Endodermal cell (in vitro differentiated cells): Measurements from ENCODE around the gene ANKFN1. TPM values are rescaled to one million over a fixed set of nuclear protein-coding genes. Genes with fewer than 3 reads are reported as not detected.

Experiments
- DNase-seq: peaks from one replicate; pipeline ENCODE4 v3.0.0-alpha.2; 2017
- H3K27ac ChIP-seq: 2 replicates; pipeline ENCODE4 v1.5.1; 2013; ENCODE audit warnings: mild to moderate bottlenecking, low read depth, low read length, moderate library complexity
- H3K27me3 ChIP-seq: 2 replicates; pipeline ENCODE4 v1.6.1; 2013; ENCODE audit warnings: mild to moderate bottlenecking, low read length, moderate library complexity; ENCODE audit not compliant: insufficient read depth, control insufficient read depth, poor library complexity, severe bottlenecking
- H3K36me3 ChIP-seq: 2 replicates; pipeline ENCODE4 v1.7.0; 2013; ENCODE audit warnings: mild to moderate bottlenecking, low read length, moderate library complexity; ENCODE audit not compliant: control insufficient read depth, insufficient read depth
- H3K4me1 ChIP-seq: one replicate; pipeline ENCODE4 v1.7.0; 2013; ENCODE audit warnings: low read length; ENCODE audit not compliant: control insufficient read depth, insufficient read depth
- H3K4me3 ChIP-seq: 2 replicates; pipeline ENCODE4 v1.5.1; 2013; ENCODE audit warnings: mild to moderate bottlenecking, low read length, moderate library complexity
- H3K9ac ChIP-seq: 2 replicates; pipeline ENCODE4 v1.6.1; 2013; ENCODE audit warnings: mild to moderate bottlenecking, low read length, moderate library complexity; ENCODE audit not compliant: poor library complexity, severe bottlenecking; ENCODE audit errors: extremely low read depth
- H3K9me3 ChIP-seq: 2 replicates; pipeline ENCODE4 v1.6.1; 2013; ENCODE audit warnings: mild to moderate bottlenecking, low read length, moderate library complexity; ENCODE audit not compliant: control insufficient read depth
- H3K27ac Mint-ChIP-seq: 2 replicates; pipeline ENCODE4 v1.8.0; 2020; ENCODE audit warnings: mixed read lengths
- H3K27me3 Mint-ChIP-seq: 2 replicates; pipeline ENCODE4 v1.8.0; 2021; ENCODE audit warnings: mild to moderate bottlenecking, mixed read lengths; ENCODE audit not compliant: insufficient read depth
- H3K36me3 Mint-ChIP-seq: 2 replicates; pipeline ENCODE4 v1.8.0; 2020; ENCODE audit warnings: low read depth, mixed read lengths
- H3K4me1 Mint-ChIP-seq: 2 replicates; pipeline ENCODE4 v1.8.0; 2020; ENCODE audit warnings: mixed read lengths
- H3K4me3 Mint-ChIP-seq: 2 replicates; pipeline ENCODE4 v1.8.0; 2020; ENCODE audit warnings: mild to moderate bottlenecking, moderate library complexity, mixed read lengths
- H3K9me3 Mint-ChIP-seq: 2 replicates; pipeline ENCODE4 v1.8.0; 2020; ENCODE audit warnings: mild to moderate bottlenecking, mixed read lengths
- CTCF ChIP-seq: fragments of 200-600 bp; sonication (generic); conservative IDR thresholded peaks from 2 replicates; pipeline ENCODE4 v1.5.0; 2021; ENCODE audit warnings: antibody characterized with exemption, mild to moderate bottlenecking
- WGBS, 2 experiments: methylation state at CpG; one replicate each; pipeline versions ENCODE4 v1.1.5 to v1.1.7; 2013; ENCODE audit warnings: missing lambda C conversion rate in 2 of 2, mixed read lengths in 1 of 2; ENCODE audit not compliant: insufficient coverage in 1 of 2, insufficient read length in 1 of 2; 5-methylcytosine and 5-hydroxymethylcytosine counted together
- total RNA-seq, 2 donors: library from RNA; stranded (reverse); fragmentation: NEBNext Ultra II Directional in 1 of 2; extraction: Animal tissue kit (Norgen Biotek cat#: 25700) in 1 of 2; gene quantifications; 2 replicates in 1 of 2; 3 replicates in 1 of 2; pipeline ENCODE4 v1.2.1, GENCODE V29; 2021

The ANKFN1 gene
- total RNA-seq, 2 donors from 2014 or later = not detected

DNA sequence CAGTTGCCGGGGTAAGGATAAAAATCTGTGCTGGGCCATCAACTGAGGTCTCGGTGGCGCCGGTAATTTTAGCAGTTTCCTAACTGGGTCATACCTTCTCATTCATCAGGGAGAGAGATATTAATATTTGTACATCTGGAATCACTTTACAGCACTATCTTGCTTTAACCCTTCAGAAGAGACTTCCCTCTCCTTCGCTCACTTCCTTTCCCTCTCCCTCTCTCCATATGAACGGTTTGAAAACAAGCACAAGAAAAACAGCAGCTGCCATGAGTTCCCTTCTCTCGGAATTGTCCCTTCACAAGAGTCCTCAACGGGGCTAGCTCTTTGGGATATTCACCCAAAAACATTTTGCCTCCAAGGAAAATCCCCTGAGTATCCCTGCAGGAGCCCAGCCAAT lies 295.9 kb downstream of the ANKFN1 start:
- Mint-ChIP-seq H3K27me3 (peaks cover 5% of the 10 kb centered on the region), H3K4me3 (no peak overlapping the region), H3K4me1 (peaks cover 6% of the 10 kb centered on the region), H3K9me3 (no peaks in the 10 kb centered on the region), H3K27ac (no peak overlapping the region), H3K36me3 (no peaks in the 10 kb centered on the region)
- Histone ChIP-seq H3K4me3 (no peak overlapping the region), H3K4me1 (peaks cover 4% of the 10 kb centered on the region), H3K36me3 (no peaks in the 10 kb centered on the region), H3K27me3 (peaks cover 2% of the 10 kb centered on the region), H3K9me3 (no peaks in the 10 kb centered on the region), H3K27ac (no peak overlapping the region), H3K9ac (no peak overlapping the region)
- WGBS, 2 experiments = 88 to 93% methylated on average over 3 to 8 of the region's 8 CpGs
- no peak for DNase-seq
- TF ChIP-seq CTCF = no peak

DNA sequence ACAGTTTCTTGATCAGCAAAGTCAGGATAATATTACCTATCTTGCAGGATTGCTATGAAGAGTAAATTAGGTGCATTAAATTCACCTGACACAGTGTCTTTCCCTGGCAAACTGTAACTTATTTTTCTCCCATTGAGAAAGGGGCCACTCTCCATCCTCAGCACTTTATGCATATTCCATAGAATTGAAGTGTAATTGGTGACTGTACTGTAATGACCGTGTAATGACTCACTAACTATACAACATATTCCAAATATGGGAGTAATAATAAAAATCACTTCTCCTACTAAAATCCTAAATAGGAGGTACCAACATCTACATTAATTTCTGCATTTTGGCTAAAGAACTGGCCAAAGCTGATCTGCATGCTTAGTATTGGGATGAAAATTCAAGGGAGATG lies 298.4 kb downstream of the ANKFN1 start:
- Histone ChIP-seq H3K9ac (no peak overlapping the region), H3K9me3 (no peaks in the 10 kb centered on the region), H3K27me3 (peaks cover 13% of the 10 kb centered on the region), H3K4me3 (no peak overlapping the region), H3K4me1 (no peaks in the 10 kb centered on the region), H3K27ac (no peak overlapping the region), H3K36me3 (no peaks in the 10 kb centered on the region)
- H3K27ac Mint-ChIP-seq = no peak overlapping the region
- peaks cover 5% of the 10 kb centered on the region for H3K27me3 Mint-ChIP-seq
- no peak overlapping the region for H3K4me3 Mint-ChIP-seq
- H3K9me3 Mint-ChIP-seq = no peaks in the 10 kb centered on the region
- WGBS, 2 experiments = no CpG with 5 or more reads among the region's 1 CpG
- no peaks in the 10 kb centered on the region for H3K36me3 Mint-ChIP-seq
- DNase-seq = no peak
- no peaks in the 10 kb centered on the region for H3K4me1 Mint-ChIP-seq
- no peak for TF ChIP-seq CTCF

- 100% methylated on average over 1 of the region's 1 CpG; no CpG with 5 or more reads in 1 of the 2 experiments for WGBS, 2 experiments
Observed at GRCh38 chr17:56452461-56452860, 299.2 kb downstream of the ANKFN1 start.

More at GRCh38 chr17:56452461-56452860, 299.2 kb downstream of the ANKFN1 start:
- Mint-ChIP-seq H3K4me1 (no peaks in the 10 kb centered on the region), H3K36me3 (no peaks in the 10 kb centered on the region), H3K27ac (no peak overlapping the region), H3K4me3 (no peak overlapping the region), H3K9me3 (no peaks in the 10 kb centered on the region), H3K27me3 (peaks cover 5% of the 10 kb centered on the region)
- no peak for DNase-seq
- TF ChIP-seq CTCF = no peak
- Histone ChIP-seq H3K27ac (no peak overlapping the region), H3K9me3 (no peaks in the 10 kb centered on the region), H3K27me3 (peaks cover 13% of the 10 kb centered on the region), H3K36me3 (no peaks in the 10 kb centered on the region), H3K4me1 (no peaks in the 10 kb centered on the region), H3K9ac (no peak overlapping the region), H3K4me3 (no peak overlapping the region)
